Activated T-cell treated with anti-CD3 and anti-CD28 coated beads, Interleukin-2, amount 50 U/mL, for 72 hours (primary cell): Measurements from ENCODE around the gene EDA. TPM values are rescaled to one million over a fixed set of nuclear protein-coding genes. Genes with fewer than 3 reads are reported as not detected.
"Not testable (repeated sequence)": the region's sequence is repeated elsewhere in the genome, so short reads cannot be mapped to it uniquely, and the experiment has no call there.

Experiments
- ATAC-seq, 2 donors: fragments of 150-1000 bp; cut with Tn5 transposase; replicated peaks in 1 of 2; 2 replicates each; pipeline ENCODE4 v1.10.0; 2021; ENCODE audit warnings: moderate library complexity in 2 of 2, mild to moderate bottlenecking in 1 of 2
- DNase-seq, 2 donors: peaks; one replicate each; pipeline ENCODE4 v3.0.0; 2021 to 2022; ENCODE audit warnings: mixed read lengths in 1 of 2
- H3K27ac Mint-ChIP-seq: one replicate; pipeline ENCODE4 v1.8.0; 2022; ENCODE audit warnings: mild to moderate bottlenecking, moderate library complexity, mixed read lengths
- H3K27me3 Mint-ChIP-seq: one replicate; pipeline ENCODE4 v1.8.0; 2022; ENCODE audit warnings: low read depth, mixed read lengths
- H3K36me3 Mint-ChIP-seq, 2 donors: one replicate each; pipeline ENCODE4 v1.8.0; 2022; ENCODE audit warnings: mixed read lengths in 2 of 2, mild to moderate bottlenecking in 1 of 2; ENCODE audit not compliant: insufficient read depth in 2 of 2
- H3K4me1 Mint-ChIP-seq: one replicate; pipeline ENCODE4 v1.8.0; 2022; ENCODE audit warnings: low read depth, mixed read lengths
- H3K4me3 Mint-ChIP-seq, 2 donors: one replicate each; pipeline ENCODE4 v1.8.0; 2022; ENCODE audit warnings: mild to moderate bottlenecking in 2 of 2, mixed read lengths in 2 of 2, moderate library complexity in 2 of 2
- H3K9me3 Mint-ChIP-seq, 2 donors: one replicate each; pipeline ENCODE4 v1.8.0; 2022; ENCODE audit warnings: mixed read lengths in 2 of 2
- total RNA-seq, 2 donors: library from RNA; stranded (reverse); gene quantifications; one replicate each; pipeline ENCODE4 v1.2.3, GENCODE V29; 2022

EDA gene
- total RNA-seq, 2 donors from 2014 or later = 2.2 to 4.3 TPM

- no peak for ATAC-seq
Observed at GRCh38 chrX:69762340-69762739, 146.4 kb downstream of the EDA start.

GRCh38 chrX:69793260-69793935, 177.5 kb downstream of the EDA start:
- Mint-ChIP-seq H3K36me3 (peaks cover 0 to 7% of the 10 kb centered on the region in 2 donors), H3K27ac (no peak overlapping the region), H3K9me3 (peaks cover under 1 to 3% of the 10 kb centered on the region in 2 donors), H3K27me3 (peaks cover 45% of the 10 kb centered on the region), H3K4me3 (no peak overlapping the region), H3K4me1 (no peaks in the 10 kb centered on the region)
- DNase-seq = no peak
- no peak for ATAC-seq

More at GRCh38 chrX:69762340-69762739, 146.4 kb downstream of the EDA start:
- Mint-ChIP-seq H3K27ac (no peak overlapping the region), H3K4me1 (no peaks in the 10 kb centered on the region), H3K27me3 (no peaks in the 10 kb centered on the region), H3K36me3 (no peaks in the 10 kb centered on the region), H3K9me3 (peaks cover 0 to 4% of the 10 kb centered on the region in 2 donors), H3K4me3 (no peak overlapping the region)
- no peak for DNase-seq

- Mint-ChIP-seq H3K36me3 (peaks cover 0 to 4% of the 10 kb centered on the region in 2 donors), H3K4me1 (no peaks in the 10 kb centered on the region), H3K9me3 (peaks cover 3 to 5% of the 10 kb centered on the region in 2 donors), H3K27me3 (peaks cover 39% of the 10 kb centered on the region), H3K4me3 (no peak overlapping the region), H3K27ac (no peak overlapping the region)
- ATAC-seq (no peak), DNase-seq (no peak)
Observed at GRCh38 chrX:69795702-69796101, 179.8 kb downstream of the EDA start.

- H3K9me3 Mint-ChIP-seq = peaks cover 5 to 7% of the 10 kb centered on the region in 2 donors
- DNase-seq (no peak), ATAC-seq (no peak)
- H3K4me1 Mint-ChIP-seq = peaks cover 18% of the 10 kb centered on the region
- H3K4me3 Mint-ChIP-seq = no peak overlapping the region
- H3K36me3 Mint-ChIP-seq = no peaks in the 10 kb centered on the region
- peak overlapping the region; percentile 63 for H3K27ac Mint-ChIP-seq
- peaks cover 13% of the 10 kb centered on the region for H3K27me3 Mint-ChIP-seq
Observed at GRCh38 chrX:69807400-69807799, 191.5 kb downstream of the EDA start.

- H3K9me3 Mint-ChIP-seq = peaks cover 5 to 7% of the 10 kb centered on the region in 2 donors
- no peak overlapping the region for H3K4me3 Mint-ChIP-seq
- no peak overlapping the region for H3K27ac Mint-ChIP-seq
- ATAC-seq (peak; percentile 96 to 97), DNase-seq (peak; percentile 14 to 21)
- no peaks in the 10 kb centered on the region for H3K36me3 Mint-ChIP-seq
- peaks cover 18% of the 10 kb centered on the region for H3K4me1 Mint-ChIP-seq
- H3K27me3 Mint-ChIP-seq = peaks cover 13% of the 10 kb centered on the region
Observed at GRCh38 chrX:69808375-69808774, 192.5 kb downstream of the EDA start.

- ATAC-seq (no peak), DNase-seq (no peak)
- Mint-ChIP-seq H3K27ac (no peak overlapping the region), H3K36me3 (peaks cover 0 to 3% of the 10 kb centered on the region in 2 donors), H3K9me3 (peaks cover 10 to 14% of the 10 kb centered on the region in 2 donors), H3K4me1 (peaks cover 10% of the 10 kb centered on the region), H3K4me3 (no peak overlapping the region), H3K27me3 (peaks cover 26% of the 10 kb centered on the region)
Observed at GRCh38 chrX:69813677-69814076, 197.8 kb downstream of the EDA start.

GRCh38 chrX:69815063-69815462, 199.2 kb downstream of the EDA start:
- Mint-ChIP-seq H3K27ac (no peak overlapping the region), H3K36me3 (peaks cover 0 to 3% of the 10 kb centered on the region in 2 donors), H3K4me3 (no peak overlapping the region), H3K4me1 (peaks cover 5% of the 10 kb centered on the region), H3K9me3 (peaks cover 13 to 14% of the 10 kb centered on the region in 2 donors), H3K27me3 (peaks cover 27% of the 10 kb centered on the region)
- ATAC-seq (no peak), DNase-seq (no peak)

- Mint-ChIP-seq H3K36me3 (peaks cover 0 to 3% of the 10 kb centered on the region in 2 donors), H3K27ac (no peak overlapping the region), H3K4me3 (no peak overlapping the region), H3K4me1 (peaks cover 5% of the 10 kb centered on the region), H3K9me3 (peaks cover 13 to 14% of the 10 kb centered on the region in 2 donors), H3K27me3 (peaks cover 27% of the 10 kb centered on the region)
- no peak for DNase-seq
- no peak for ATAC-seq
Observed at GRCh38 chrX:69815519-69815918, 199.6 kb downstream of the EDA start.

- no peak overlapping the region for H3K4me3 Mint-ChIP-seq
- H3K36me3 Mint-ChIP-seq = no peaks in the 10 kb centered on the region
- no peak overlapping the region for H3K27ac Mint-ChIP-seq
Observed at GRCh38 chrX:69844636-69845035, 228.7 kb downstream of the EDA start.

GRCh38 chrX:69859999-69860398, 244.1 kb downstream of the EDA start:
- H3K36me3 Mint-ChIP-seq, H3K9me3 Mint-ChIP-seq, ATAC-seq, H3K4me3 Mint-ChIP-seq, H3K27ac Mint-ChIP-seq, DNase-seq, H3K4me1 Mint-ChIP-seq, H3K27me3 Mint-ChIP-seq: not testable (repeated sequence)

More at GRCh38 chrX:69844636-69845035, 228.7 kb downstream of the EDA start:
- peaks cover 0 to 1% of the 10 kb centered on the region in 2 donors for H3K9me3 Mint-ChIP-seq
- no peaks in the 10 kb centered on the region for H3K27me3 Mint-ChIP-seq
- ATAC-seq = no peak
- DNase-seq = no peak
- H3K4me1 Mint-ChIP-seq = no peaks in the 10 kb centered on the region

GRCh38 chrX:69876221-69876620, 260.3 kb downstream of the EDA start:
- Mint-ChIP-seq H3K9me3 (peaks cover 4 to 6% of the 10 kb centered on the region in 2 donors), H3K4me3 (no peak overlapping the region), H3K27me3 (peaks cover 11% of the 10 kb centered on the region), H3K27ac (no peak overlapping the region), H3K4me1 (no peaks in the 10 kb centered on the region), H3K36me3 (peaks cover 1 to 3% of the 10 kb centered on the region in 2 donors)
- no peak for ATAC-seq
- DNase-seq = no peak

- H3K4me1 Mint-ChIP-seq = no peaks in the 10 kb centered on the region
- H3K36me3 Mint-ChIP-seq = peaks cover 5 to 7% of the 10 kb centered on the region in 2 donors
- H3K27me3 Mint-ChIP-seq = peaks cover 13% of the 10 kb centered on the region
- no peak for ATAC-seq
- no peak overlapping the region for H3K4me3 Mint-ChIP-seq
- no peak overlapping the region for H3K27ac Mint-ChIP-seq
- H3K9me3 Mint-ChIP-seq = peaks cover 9 to 11% of the 10 kb centered on the region in 2 donors
- no peak for DNase-seq
Observed at GRCh38 chrX:69884210-69884609, 268.3 kb downstream of the EDA start.

GRCh38 chrX:69896046-69896445, 280.1 kb downstream of the EDA start:
- DNase-seq (no peak), ATAC-seq (no peak)
- no peaks in the 10 kb centered on the region for H3K36me3 Mint-ChIP-seq
- peaks cover 7% of the 10 kb centered on the region for H3K27me3 Mint-ChIP-seq
- no peak overlapping the region for H3K4me3 Mint-ChIP-seq
- H3K4me1 Mint-ChIP-seq = no peaks in the 10 kb centered on the region
- H3K27ac Mint-ChIP-seq = no peak overlapping the region
- peaks cover 0 to 2% of the 10 kb centered on the region in 2 donors for H3K9me3 Mint-ChIP-seq

GRCh38 chrX:69900491-69900890, 284.6 kb downstream of the EDA start:
- no peak overlapping the region for H3K4me3 Mint-ChIP-seq
- no peaks in the 10 kb centered on the region for H3K9me3 Mint-ChIP-seq
- peaks cover 0 to 3% of the 10 kb centered on the region in 2 donors for H3K36me3 Mint-ChIP-seq
- H3K27ac Mint-ChIP-seq = no peak overlapping the region
- H3K27me3 Mint-ChIP-seq = peaks cover 22% of the 10 kb centered on the region
- no peak for ATAC-seq
- no peaks in the 10 kb centered on the region for H3K4me1 Mint-ChIP-seq
- DNase-seq = no peak
